ENCODE data around the gene GNA14.

The GNA14 gene

DNA sequence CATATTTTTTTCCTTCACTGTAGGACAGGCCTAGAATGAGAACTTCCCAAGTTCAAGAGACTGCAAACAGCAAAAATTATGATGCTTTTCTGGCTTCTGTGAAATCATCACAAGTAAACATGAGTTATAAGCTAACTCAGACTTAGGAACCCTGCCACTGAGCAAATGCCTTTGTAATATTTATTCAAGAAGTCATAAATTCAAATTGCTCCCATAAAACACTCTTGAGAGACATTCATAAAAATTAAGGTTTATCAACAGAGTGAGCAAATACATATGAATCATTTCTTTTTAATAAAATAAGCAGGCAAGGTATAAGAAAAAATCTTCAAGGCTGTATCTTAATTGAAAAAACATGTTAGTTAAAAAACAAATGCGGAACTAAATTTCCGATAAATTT lies 124.2 kb downstream of the GNA14 start:
- Histone ChIP-seq H3K27me3 (ENCODE audit: low read depth, low read length) (no peaks in the 10 kb centered on the region), H3K4me3 (ENCODE audit: low read length) (no peak overlapping the region), H3K9me3 (ENCODE audit: insufficient read depth, low read length) (no peaks in the 10 kb centered on the region), H3K27ac (ENCODE audit: low read length) (no peak overlapping the region), H3K9ac (ENCODE audit: low read length) (no peak overlapping the region), H4K20me1 (ENCODE audit: insufficient read depth, low read length) (no peaks in the 10 kb centered on the region), H2AFZ (ENCODE audit: low read depth, low read length) (no peak overlapping the region), H3K4me1 (ENCODE audit: low read length) (no peaks in the 10 kb centered on the region), H3K4me2 (ENCODE audit: low read length) (no peak overlapping the region), H3K79me2 (ENCODE audit: low read length) (no peaks in the 10 kb centered on the region), H3K36me3 (replicated peaks; ENCODE audit: low read depth, low read length) (no peaks in the 10 kb centered on the region)
- TF ChIP-seq, protein P1, sequence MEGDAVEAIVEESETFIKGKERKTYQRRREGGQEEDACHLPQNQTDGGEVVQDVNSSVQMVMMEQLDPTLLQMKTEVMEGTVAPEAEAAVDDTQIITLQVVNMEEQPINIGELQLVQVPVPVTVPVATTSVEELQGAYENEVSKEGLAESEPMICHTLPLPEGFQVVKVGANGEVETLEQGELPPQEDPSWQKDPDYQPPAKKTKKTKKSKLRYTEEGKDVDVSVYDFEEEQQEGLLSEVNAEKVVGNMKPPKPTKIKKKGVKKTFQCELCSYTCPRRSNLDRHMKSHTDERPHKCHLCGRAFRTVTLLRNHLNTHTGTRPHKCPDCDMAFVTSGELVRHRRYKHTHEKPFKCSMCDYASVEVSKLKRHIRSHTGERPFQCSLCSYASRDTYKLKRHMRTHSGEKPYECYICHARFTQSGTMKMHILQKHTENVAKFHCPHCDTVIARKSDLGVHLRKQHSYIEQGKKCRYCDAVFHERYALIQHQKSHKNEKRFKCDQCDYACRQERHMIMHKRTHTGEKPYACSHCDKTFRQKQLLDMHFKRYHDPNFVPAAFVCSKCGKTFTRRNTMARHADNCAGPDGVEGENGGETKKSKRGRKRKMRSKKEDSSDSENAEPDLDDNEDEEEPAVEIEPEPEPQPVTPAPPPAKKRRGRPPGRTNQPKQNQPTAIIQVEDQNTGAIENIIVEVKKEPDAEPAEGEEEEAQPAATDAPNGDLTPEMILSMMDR (IDR thresholded peaks at IDR 0.05; ENCODE audit: low read depth, low read length): no peak
- no peak for TF ChIP-seq EZH2phosphoT487 (IDR thresholded peaks at IDR 0.05; ENCODE audit: low read depth)

DNA sequence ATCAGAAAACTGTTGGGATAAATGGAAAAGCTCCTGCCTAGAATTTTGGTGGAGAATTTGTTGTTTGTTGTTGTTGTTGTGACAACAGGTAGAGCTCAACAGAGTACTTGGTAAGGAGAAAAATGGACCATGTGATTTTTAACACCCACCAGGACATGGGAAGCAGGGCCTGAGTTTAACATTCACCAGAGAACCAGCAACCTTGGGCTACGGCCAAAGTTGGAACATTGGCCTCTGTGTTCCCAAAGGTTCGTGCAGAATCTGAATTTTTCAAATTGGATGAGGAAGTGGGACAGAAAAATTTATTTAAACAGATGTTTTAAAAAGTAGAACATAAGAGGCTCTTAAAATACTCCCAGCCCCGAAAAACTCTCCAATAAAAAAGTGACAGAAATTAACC lies 127.0 kb downstream of the GNA14 start:
- Histone ChIP-seq H3K4me1 (ENCODE audit: low read length) (no peaks in the 10 kb centered on the region), H4K20me1 (ENCODE audit: insufficient read depth, low read length) (no peaks in the 10 kb centered on the region), H3K79me2 (ENCODE audit: low read length) (no peaks in the 10 kb centered on the region), H3K4me3 (ENCODE audit: low read length) (no peak overlapping the region), H3K27me3 (ENCODE audit: low read depth, low read length) (no peaks in the 10 kb centered on the region), H3K27ac (ENCODE audit: low read length) (no peak overlapping the region), H3K36me3 (replicated peaks; ENCODE audit: low read depth, low read length) (no peaks in the 10 kb centered on the region), H2AFZ (ENCODE audit: low read depth, low read length) (no peak overlapping the region), H3K9me3 (ENCODE audit: insufficient read depth, low read length) (no peaks in the 10 kb centered on the region), H3K4me2 (ENCODE audit: low read length) (no peak overlapping the region), H3K9ac (ENCODE audit: low read length) (no peak overlapping the region)
- TF ChIP-seq, protein P1 (IDR thresholded peaks at IDR 0.05; ENCODE audit: low read depth, low read length): no peak
- TF ChIP-seq EZH2phosphoT487 (IDR thresholded peaks at IDR 0.05; ENCODE audit: low read depth): no peak

DNA sequence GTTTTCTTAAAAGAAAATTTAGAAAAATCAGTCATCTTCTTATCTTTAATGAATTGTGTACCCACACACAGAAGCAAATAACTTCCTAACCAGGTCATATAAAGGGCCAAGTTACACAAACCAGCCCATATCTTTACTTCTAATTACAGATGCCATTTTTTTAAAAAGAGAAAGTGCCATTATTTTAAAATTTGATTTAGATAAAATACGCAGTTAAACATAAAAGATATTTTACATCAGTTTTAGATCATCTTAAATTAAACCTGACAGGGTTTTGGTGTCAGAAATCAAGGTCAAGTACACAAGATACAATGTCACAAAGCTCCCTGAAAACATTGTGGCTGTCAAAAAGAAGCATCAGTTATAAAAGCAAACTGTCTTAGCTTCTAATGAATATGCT lies 129.4 kb downstream of the GNA14 start:
- TF ChIP-seq, protein P1 (IDR thresholded peaks at IDR 0.05; ENCODE audit: low read depth, low read length): no peak
- TF ChIP-seq EZH2phosphoT487 (IDR thresholded peaks at IDR 0.05; ENCODE audit: low read depth): no peak
- no peaks in the 10 kb centered on the region for H3K27me3 ChIP-seq (ENCODE audit: low read depth, low read length)
- no peak overlapping the region for H3K4me2 ChIP-seq (ENCODE audit: low read length)
- H4K20me1 ChIP-seq (ENCODE audit: insufficient read depth, low read length): no peaks in the 10 kb centered on the region
- H3K9me3 ChIP-seq (ENCODE audit: insufficient read depth, low read length): no peaks in the 10 kb centered on the region
- H3K4me3 ChIP-seq (ENCODE audit: low read length): no peak overlapping the region
- no peaks in the 10 kb centered on the region for H3K79me2 ChIP-seq (ENCODE audit: low read length)
- no peaks in the 10 kb centered on the region for H3K36me3 ChIP-seq (replicated peaks; ENCODE audit: low read depth, low read length)
- H3K4me1 ChIP-seq (ENCODE audit: low read length): no peaks in the 10 kb centered on the region
- H2AFZ ChIP-seq (ENCODE audit: low read depth, low read length): no peak overlapping the region
- H3K9ac ChIP-seq (ENCODE audit: low read length): no peak overlapping the region
- no peak overlapping the region for H3K27ac ChIP-seq (ENCODE audit: low read length)

DNA sequence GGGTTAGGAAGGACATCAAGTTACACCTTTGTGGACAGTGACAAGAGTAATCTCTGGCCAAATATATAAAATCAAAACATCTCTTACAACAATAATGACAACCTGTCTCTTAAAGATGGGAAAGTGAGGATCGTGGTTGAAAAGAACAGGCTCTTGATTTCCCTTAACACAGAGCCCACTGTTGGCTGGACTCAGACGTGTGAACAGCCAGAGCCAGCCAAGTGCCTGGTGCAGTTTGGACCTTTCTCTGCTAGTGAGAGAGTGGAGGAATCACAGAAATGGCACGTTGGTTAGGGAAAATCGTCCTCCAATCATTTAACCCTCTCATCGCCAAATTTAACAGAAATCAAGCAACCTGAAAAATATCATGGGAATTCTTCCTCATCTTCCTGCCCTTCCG lies 131.3 kb downstream of the GNA14 start:
- Histone ChIP-seq H3K27me3 (ENCODE audit: low read depth, low read length) (no peaks in the 10 kb centered on the region), H3K9me3 (ENCODE audit: insufficient read depth, low read length) (no peaks in the 10 kb centered on the region), H3K79me2 (ENCODE audit: low read length) (no peaks in the 10 kb centered on the region), H4K20me1 (ENCODE audit: insufficient read depth, low read length) (no peaks in the 10 kb centered on the region), H3K27ac (ENCODE audit: low read length) (no peak overlapping the region), H3K9ac (ENCODE audit: low read length) (no peak overlapping the region), H2AFZ (ENCODE audit: low read depth, low read length) (no peak overlapping the region), H3K36me3 (replicated peaks; ENCODE audit: low read depth, low read length) (no peaks in the 10 kb centered on the region), H3K4me2 (ENCODE audit: low read length) (no peak overlapping the region), H3K4me1 (ENCODE audit: low read length) (no peaks in the 10 kb centered on the region), H3K4me3 (ENCODE audit: low read length) (no peak overlapping the region)
- TF ChIP-seq, protein P1 (IDR thresholded peaks at IDR 0.05; ENCODE audit: low read depth, low read length): no peak
- TF ChIP-seq EZH2phosphoT487 (IDR thresholded peaks at IDR 0.05; ENCODE audit: low read depth): no peak
